ENCODE results near the gene GAL3ST2.

GAL3ST2 gene

GRCh38 chr2:241762933-241763369 lies 13.7 kb upstream of the GAL3ST2 start:
- TF ChIP-seq CTCF (conservative IDR thresholded peaks at IDR 0.05; ENCODE audit: low read depth, low read length) = no peak
- H3K4me3 ChIP-seq (IDR thresholded peaks at IDR 0.05; ENCODE audit: insufficient read depth, low read depth, low read length) = no peak overlapping the region
- no peak overlapping the region for H3K9ac ChIP-seq
- H3K79me2 ChIP-seq (ENCODE audit: insufficient read depth, low read depth) = no peaks in the 10 kb centered on the region
- no peaks in the 10 kb centered on the region for H3K4me1 ChIP-seq (ENCODE audit: low read depth, poor library complexity, severe bottlenecking)
- no peak overlapping the region for H2AFZ ChIP-seq (ENCODE audit: low read depth)
- no peak overlapping the region for H3K4me2 ChIP-seq
- no peak overlapping the region for H3K27ac ChIP-seq
- H3K36me3 ChIP-seq (ENCODE audit: insufficient read depth) = no peaks in the 10 kb centered on the region
- no peaks in the 10 kb centered on the region for H4K20me1 ChIP-seq (ENCODE audit: insufficient read depth)
- H3K27me3 ChIP-seq (ENCODE audit: insufficient read depth, low read depth) = no peaks in the 10 kb centered on the region

GRCh38 chr2:241763551-241764274 lies 12.9 kb upstream of the GAL3ST2 start:
- Histone ChIP-seq H2AFZ (ENCODE audit: low read depth) (no peak overlapping the region), H3K36me3 (ENCODE audit: insufficient read depth) (no peaks in the 10 kb centered on the region), H3K4me3 (IDR thresholded peaks at IDR 0.05; ENCODE audit: insufficient read depth, low read depth, low read length) (no peak overlapping the region), H3K9ac (no peak overlapping the region), H3K4me1 (ENCODE audit: low read depth, poor library complexity, severe bottlenecking) (no peaks in the 10 kb centered on the region), H3K4me2 (no peak overlapping the region), H4K20me1 (ENCODE audit: insufficient read depth) (no peaks in the 10 kb centered on the region), H3K27ac (no peak overlapping the region), H3K27me3 (ENCODE audit: insufficient read depth, low read depth) (no peaks in the 10 kb centered on the region), H3K79me2 (ENCODE audit: insufficient read depth, low read depth) (no peaks in the 10 kb centered on the region)
- TF ChIP-seq CTCF (conservative IDR thresholded peaks at IDR 0.05; ENCODE audit: low read depth, low read length) = no peak

GRCh38 chr2:241764275-241765241 lies 12.1 kb upstream of the GAL3ST2 start:
- Histone ChIP-seq H2AFZ (ENCODE audit: low read depth) (no peak overlapping the region), H3K4me3 (IDR thresholded peaks at IDR 0.05; ENCODE audit: insufficient read depth, low read depth, low read length) (no peak overlapping the region), H3K4me2 (no peak overlapping the region), H3K4me1 (ENCODE audit: low read depth, poor library complexity, severe bottlenecking) (no peaks in the 10 kb centered on the region), H3K36me3 (ENCODE audit: insufficient read depth) (no peaks in the 10 kb centered on the region), H3K27ac (no peak overlapping the region), H3K9ac (no peak overlapping the region), H3K79me2 (ENCODE audit: insufficient read depth, low read depth) (no peaks in the 10 kb centered on the region), H3K27me3 (ENCODE audit: insufficient read depth, low read depth) (no peaks in the 10 kb centered on the region), H4K20me1 (ENCODE audit: insufficient read depth) (no peaks in the 10 kb centered on the region)
- no peak for TF ChIP-seq CTCF (conservative IDR thresholded peaks at IDR 0.05; ENCODE audit: low read depth, low read length)

- no peaks in the 10 kb centered on the region for H3K79me2 ChIP-seq (ENCODE audit: insufficient read depth, low read depth)
- H3K9ac ChIP-seq = no peak overlapping the region
- no peak overlapping the region for H3K4me2 ChIP-seq
- no peaks in the 10 kb centered on the region for H3K27me3 ChIP-seq (ENCODE audit: insufficient read depth, low read depth)
- no peak for TF ChIP-seq CTCF (conservative IDR thresholded peaks at IDR 0.05; ENCODE audit: low read depth, low read length)
- H2AFZ ChIP-seq (ENCODE audit: low read depth) = no peak overlapping the region
- no peak overlapping the region for H3K4me3 ChIP-seq (IDR thresholded peaks at IDR 0.05; ENCODE audit: insufficient read depth, low read depth, low read length)
- H3K36me3 ChIP-seq (ENCODE audit: insufficient read depth) = no peaks in the 10 kb centered on the region
- peaks cover 4% of the 10 kb centered on the region for H3K4me1 ChIP-seq (ENCODE audit: low read depth, poor library complexity, severe bottlenecking)
- H4K20me1 ChIP-seq (ENCODE audit: insufficient read depth) = no peaks in the 10 kb centered on the region
- no peak overlapping the region for H3K27ac ChIP-seq
These were observed 9.0 kb upstream of the GAL3ST2 start for GRCh38 chr2:241767464-241768250.
